LNCAP (cell line): ENCODE measurements around the gene NAV2.

ENCODE experiments used
- TF ChIP-seq, protein P1 (sequence below): fragments of 450-650 bp; IDR thresholded peaks from 2 replicates; pipeline ENCODE4 v1.5.1; 2017; ENCODE audit warnings: mild to moderate bottlenecking

The NAV2 gene

DNA sequence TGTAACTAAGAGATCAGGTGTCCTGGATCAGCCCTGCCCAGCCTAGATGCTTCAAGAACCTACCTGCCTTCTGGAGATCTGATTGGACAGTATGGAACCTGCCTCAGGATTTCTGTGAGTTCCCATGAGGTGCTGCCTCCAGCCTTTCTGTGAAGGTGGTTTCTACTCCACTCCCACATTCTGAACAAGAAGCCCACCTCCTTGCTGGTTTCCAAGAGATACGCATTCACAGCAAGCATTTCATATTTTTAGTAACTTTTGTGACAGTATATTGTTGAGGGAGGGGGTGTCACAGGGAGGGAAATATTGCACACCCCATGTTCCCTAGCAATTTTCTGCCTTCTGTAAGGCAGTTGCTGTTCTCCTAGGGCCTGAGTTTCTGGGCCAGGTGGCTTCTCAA is 204.4 kb downstream of the NAV2 start:
- TF ChIP-seq, protein P1, sequence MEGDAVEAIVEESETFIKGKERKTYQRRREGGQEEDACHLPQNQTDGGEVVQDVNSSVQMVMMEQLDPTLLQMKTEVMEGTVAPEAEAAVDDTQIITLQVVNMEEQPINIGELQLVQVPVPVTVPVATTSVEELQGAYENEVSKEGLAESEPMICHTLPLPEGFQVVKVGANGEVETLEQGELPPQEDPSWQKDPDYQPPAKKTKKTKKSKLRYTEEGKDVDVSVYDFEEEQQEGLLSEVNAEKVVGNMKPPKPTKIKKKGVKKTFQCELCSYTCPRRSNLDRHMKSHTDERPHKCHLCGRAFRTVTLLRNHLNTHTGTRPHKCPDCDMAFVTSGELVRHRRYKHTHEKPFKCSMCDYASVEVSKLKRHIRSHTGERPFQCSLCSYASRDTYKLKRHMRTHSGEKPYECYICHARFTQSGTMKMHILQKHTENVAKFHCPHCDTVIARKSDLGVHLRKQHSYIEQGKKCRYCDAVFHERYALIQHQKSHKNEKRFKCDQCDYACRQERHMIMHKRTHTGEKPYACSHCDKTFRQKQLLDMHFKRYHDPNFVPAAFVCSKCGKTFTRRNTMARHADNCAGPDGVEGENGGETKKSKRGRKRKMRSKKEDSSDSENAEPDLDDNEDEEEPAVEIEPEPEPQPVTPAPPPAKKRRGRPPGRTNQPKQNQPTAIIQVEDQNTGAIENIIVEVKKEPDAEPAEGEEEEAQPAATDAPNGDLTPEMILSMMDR, result no peak

DNA sequence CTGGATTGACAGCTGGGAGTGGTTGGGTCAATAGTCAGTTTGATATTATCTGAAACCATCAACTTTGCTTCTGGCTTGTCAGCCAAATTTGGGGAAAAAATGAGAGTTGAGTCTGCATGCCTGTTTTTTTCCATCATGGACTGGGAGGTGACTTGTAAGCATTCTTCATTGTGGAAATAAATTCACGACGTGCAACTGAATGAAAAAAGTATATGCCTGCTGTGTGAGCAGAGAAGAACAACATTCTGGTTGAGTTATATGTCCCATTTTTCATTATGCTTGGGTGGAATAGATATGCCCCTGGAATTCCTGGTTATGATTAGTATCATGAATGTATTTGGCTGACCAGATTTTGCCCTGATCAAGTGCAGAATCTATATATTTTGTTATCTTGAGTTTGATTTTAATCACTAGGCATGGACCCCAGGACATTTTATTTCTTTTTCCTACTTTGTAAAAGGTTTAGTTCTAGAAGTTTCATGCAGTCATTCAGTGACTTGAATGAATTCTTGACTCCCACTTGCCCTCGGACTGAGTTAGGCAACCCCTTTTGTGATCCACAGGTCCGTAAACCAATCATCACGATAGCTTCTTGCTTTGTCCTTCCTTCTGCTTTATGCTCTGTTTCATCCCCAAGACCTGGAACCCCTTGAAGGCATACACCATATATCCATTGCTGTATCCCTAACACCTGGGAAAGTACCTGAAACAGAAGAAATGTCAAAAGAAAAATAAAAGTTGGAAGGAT is 205.8 kb downstream of the NAV2 start:
- TF ChIP-seq, protein P1, result no peak

DNA sequence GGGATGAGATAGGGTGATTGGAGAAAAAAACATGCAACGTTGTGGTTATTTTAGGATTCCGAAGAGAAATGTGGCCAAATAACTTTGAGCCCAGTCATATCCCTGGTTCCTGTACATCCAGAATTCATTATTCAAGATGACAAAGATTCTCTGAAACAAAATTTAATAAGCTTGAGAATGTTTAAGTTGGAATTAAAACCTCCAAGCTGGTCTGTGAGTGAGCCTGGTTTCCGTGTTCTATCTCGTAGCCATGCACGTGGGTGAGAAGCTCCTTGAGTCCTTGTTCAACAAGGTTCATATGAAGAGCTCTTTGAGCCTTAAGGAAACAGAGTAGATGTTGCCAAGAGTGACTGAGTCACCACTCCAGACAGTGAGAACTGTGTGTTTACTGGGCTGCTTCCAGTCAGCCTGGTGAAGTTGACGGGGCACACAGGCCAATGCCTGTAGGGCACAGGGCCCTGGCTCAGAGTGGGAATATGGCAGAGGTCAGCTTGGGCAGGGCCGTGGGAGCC is 206.5 kb downstream of the NAV2 start:
- TF ChIP-seq, protein P1, result no peak

DNA sequence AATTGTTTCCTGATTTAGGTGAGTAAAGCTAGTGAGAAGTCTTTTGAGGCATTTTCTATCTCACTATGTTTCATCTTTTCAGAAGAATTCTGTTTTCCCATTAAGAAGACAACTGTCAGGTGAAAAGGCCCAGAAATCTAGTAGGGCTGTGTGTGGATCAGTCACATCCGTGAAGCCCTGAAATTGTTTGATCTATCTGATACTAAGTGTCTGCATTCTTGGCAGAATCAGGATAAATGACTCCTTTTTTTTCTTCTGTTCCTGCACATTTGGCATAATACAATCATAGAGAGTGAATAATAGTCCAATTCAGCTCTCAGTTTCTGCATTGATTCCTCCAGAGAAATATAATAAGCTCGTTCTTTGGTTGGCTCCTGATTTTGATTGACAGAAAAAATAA is 208.3 kb downstream of the NAV2 start:
- TF ChIP-seq, protein P1, result no peak

DNA sequence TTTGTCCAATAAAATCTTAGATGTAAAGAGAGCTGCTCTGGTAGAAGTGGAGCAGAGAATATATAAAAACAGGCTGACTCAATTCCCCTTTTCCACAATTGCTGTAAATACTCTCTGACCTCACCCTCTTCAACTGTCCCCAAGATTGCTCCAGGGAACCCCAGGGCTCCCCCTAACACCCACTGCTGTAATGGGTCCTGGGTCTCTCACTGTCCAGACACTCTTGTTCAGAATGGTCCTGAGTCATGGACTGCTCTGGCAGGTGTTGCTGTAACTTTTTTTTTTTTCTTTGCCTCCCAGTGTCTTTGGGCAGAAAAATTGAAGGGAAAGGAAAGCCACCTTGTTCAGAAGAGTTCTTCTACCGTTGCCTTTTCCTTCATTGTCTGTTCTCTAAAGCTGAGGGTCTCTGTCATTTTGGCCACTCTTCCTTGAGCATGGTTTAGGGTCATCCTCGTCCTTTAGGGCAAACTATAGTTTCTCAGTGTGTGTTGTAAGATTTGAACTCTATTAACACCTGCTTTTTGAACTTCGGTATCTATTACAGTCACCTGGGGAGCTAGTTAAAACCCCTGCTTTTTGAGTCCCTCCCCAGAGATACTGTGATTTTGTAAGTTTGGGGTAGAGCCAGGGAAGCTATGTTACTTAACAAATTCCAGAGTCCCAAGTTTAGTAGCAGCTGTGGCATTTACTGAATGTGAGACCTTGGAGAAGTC is 209.5 kb downstream of the NAV2 start:
- TF ChIP-seq, protein P1, result no peak

GRCh38 chr11:19922689-19923035 is 210.0 kb downstream of the NAV2 start:
- TF ChIP-seq, protein P1, result no peak

DNA sequence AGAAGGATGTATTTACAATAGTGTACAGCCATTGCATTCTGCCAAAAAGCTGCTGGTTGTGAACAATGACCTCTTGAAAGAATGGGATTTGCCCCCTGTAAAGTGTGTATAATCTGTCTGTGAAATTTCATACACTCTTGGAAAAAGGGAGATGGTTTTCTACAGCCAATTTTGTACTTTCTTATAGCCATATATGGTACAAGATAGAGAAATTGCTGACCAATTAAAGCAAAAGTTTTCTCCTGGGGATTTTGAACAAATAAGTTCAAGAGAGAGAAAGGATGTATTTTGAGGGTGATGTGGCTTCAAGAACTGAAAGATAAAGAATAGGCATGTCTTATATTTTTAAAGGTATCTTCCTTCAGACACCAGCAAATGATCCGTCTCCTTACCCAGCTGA is 211.0 kb downstream of the NAV2 start:
- TF ChIP-seq, protein P1, result no peak
